ENCODE data around the gene SHQ1.
"Not testable (repeated sequence)": the region's sequence is repeated elsewhere in the genome, so short reads cannot be mapped to it uniquely, and the experiment has no call there.

Gene SHQ1

DNA sequence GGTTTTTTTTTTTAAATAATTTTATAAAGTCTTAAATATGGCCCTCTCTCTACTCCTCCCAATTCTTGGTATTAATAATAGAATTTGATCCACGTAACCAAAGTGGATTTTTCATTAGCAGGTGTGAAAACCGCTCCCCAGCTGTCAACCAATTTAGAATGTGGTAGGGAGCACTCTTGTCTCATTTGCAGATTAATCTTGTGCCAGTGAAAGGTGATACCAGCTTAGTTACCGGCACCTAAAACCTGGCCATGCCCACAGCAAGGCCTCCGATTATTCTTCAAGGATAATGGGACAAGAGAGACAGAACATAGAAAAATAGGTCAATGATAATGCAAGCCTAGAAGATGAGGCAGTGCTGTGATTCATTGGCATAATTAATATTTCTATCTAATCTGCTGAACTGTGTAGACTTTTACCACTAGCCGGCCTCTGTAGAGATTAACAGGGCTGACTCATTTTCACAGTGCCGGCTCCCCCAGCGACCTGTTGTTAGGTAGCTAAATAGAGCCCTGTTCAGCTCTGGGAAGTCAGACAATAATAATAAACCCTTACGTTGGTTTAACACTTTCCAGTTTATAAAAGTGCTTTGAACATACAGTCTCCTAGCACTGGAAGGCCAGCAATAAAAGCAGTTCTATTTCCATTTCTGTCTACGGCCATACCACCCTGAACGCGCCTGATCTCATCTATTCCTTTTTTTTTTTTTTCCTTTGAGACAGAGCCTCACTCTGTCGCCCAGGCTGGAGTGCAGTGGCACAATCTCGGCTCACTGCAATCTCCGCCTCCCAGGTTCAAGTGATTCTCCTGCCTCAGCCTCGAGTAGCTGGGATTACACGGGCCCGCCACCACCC is 102.9 kb downstream of the SHQ1 start:
- no peak for DNase-seq

DNA sequence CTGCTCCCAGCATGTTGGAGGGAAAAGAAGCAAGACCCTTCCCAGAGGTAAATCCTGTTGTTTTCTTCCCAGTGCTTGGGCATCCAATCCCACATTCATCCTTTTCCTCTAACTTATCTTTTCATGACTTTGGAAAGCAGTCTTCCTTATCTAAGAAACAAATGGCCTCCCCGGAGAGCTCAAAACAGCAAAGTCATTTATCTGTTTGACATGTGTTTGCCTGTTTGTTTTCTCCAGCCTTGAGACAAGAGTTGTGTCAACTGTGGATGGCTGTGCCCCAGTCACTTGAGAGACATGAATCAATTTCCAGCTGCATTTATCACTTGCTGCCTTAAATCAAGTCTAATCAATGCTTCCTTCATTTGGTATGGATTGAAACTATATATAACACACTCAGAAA is 103.9 kb downstream of the SHQ1 start:
- DNase-seq, result no peak

- no peak for DNase-seq
Measured at GRCh38 chr3:72739531-72740466, 108.4 kb downstream of the SHQ1 start.

DNA sequence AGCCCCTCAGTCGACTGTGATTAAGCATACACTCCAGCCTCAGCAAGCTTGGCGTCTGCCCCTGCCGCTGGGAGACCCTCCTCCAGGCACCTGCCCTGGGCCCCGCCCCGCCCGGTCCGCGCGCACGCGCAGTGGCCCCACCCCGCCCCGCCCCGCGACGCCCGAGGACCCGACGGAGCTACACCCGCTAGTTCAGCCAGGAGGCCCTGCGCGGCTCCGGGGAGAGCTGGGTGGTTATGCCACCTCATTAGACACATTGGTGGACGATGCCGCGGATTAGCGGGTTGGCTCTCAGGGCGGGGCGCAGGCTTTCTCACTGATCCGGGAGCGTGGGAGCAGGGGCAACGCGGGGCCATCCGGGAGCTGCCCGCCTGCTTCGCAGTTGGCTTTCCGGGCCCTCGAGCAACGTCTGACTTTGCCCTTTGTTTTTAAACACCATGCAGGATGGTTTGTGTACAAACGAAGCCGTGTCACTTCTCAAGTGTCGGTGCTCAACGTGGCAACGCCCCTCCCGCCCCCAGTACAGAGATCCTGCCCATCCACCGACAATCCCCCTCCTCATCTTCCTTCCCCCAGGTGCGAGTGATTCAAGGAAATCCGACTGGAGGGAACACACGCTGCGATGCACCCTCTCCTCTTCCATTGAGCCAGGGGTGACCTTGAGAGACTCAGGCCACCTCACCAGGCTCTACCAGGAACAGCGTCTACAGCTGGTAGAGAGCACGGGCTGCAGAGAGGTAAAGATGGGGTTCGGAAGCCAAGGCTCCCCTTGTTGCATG is 109.3 kb downstream of the SHQ1 start:
- peak; percentile 67 for DNase-seq

DNA sequence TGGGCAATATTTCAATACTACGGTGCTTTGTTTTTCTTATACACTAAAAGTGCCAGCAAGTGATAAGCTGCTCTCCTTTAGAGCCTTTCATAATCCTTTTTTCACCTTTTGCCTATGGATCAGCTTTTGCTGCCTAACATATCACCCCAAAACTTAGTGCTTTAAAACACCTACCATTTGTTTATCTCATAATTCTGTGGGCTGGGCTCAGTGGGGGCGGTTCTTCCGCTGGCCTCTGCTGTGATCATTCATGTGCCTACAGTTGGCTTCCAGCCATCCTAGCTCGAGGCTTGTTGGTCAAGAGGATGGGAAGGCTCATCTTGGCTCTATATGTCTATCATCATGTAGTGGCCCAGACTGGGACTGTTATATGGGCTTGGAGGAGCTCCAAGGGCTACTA is 113.2 kb downstream of the SHQ1 start:
- DNase-seq, result not testable (repeated sequence)

GRCh38 chr3:72733676-72734075 is 114.6 kb downstream of the SHQ1 start:
- no peak for DNase-seq

- not testable (repeated sequence) for DNase-seq
Measured at GRCh38 chr3:72732666-72733345, 115.4 kb downstream of the SHQ1 start.

- no peak for DNase-seq
Measured at GRCh38 chr3:72728958-72729467, 119.2 kb downstream of the SHQ1 start.

GRCh38 chr3:72728329-72728889 is 119.8 kb downstream of the SHQ1 start:
- DNase-seq, result no peak

DNA sequence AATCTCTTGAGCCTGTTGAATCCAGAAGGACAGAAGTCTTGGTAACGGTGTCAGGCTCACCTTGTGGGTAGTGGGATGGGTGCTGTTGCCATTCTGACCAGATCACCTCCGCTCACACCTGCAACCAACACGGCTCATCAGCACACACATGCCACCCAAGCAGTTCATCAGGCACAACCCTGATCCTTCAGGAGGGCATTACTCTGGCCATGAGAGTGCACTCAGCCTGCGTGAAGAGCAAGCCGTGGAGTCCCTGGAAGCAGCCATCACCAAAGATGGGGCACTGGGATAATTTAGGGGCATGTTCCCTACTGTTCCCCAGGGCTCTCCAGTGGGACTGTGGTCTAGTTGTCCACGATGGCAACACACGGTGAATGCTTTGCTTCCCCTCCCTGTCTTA is 120.5 kb downstream of the SHQ1 start:
- no peak for DNase-seq

DNA sequence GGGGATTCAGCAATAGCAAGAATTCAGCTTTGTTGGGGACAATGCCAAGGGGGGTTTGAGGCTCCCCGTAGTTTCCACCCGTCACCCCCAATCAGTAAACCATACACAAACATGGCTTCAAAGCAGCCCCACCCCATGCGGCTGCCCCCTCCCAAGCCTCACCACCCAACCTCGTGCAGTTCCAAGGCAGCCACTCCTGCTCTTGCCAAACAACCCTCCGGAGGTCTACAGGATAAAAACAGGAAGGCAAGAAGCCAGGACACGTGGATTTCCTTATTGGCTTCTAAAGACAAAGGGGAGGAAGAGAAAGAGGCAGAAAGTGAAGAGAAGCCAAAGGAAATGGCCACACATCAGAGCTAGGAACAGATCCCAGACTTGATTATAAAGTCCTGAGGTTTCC is 121.1 kb downstream of the SHQ1 start:
- no peak for DNase-seq

GRCh38 chr3:72725229-72725628 is 123.0 kb downstream of the SHQ1 start:
- DNase-seq, result no peak

DNA sequence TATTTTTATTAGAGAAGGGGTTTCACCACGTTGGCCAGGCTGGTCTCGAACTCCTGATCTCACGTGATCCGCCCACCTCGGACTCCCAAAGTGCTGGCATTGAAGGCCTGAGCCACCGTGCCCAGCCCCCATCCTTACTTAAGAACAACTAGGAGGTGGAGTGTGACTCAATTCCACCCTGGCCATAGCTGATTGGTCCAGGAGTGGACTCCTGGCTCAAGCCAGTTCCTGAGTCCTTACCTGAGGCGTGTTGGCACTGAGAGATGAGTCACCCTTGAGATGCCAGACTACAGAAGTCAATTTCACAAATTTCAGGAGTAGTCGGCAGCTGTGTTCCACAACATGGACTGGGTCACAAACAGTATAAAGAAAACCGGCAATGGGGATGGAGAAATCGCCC is 124.2 kb downstream of the SHQ1 start:
- no peak for DNase-seq

- no peak for DNase-seq
Measured at GRCh38 chr3:72722930-72723726, 125.1 kb downstream of the SHQ1 start.

DNA sequence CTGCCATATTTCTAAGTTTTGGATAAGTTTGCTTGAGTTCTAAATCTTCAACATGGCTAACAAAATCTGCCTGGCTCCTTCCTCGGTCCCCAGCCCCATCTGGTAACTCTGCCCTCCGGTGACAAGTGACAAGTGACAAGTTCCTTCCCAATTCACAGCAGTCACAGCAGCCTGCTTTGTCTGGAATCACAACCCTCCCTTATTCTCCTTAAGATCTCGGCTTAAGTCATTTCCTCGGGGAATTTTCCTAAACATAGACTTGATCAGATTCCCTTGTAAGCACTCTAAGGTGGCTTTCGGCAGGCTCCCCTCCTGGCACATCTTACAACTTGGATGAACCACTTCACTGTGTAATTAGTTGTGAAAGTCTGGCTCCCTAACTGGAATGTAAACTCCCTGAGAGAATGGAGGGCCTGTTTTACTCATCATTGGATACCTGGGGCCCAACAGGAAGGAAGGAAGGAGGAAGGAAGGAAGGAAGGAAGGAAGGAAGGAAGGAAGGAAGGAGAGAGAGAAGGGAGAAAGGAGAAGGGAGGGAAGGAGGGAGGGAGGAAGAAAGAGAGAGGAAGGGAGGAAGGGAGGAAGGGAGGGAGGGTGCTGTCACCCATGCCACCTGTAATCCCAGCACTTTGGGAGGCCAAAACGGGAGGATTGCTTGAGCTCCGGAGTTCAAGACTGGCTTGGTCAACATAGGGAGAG is 126.4 kb downstream of the SHQ1 start:
- no peak for DNase-seq

- no peak for DNase-seq
Measured at GRCh38 chr3:72720566-72720965, 127.7 kb downstream of the SHQ1 start.

DNA sequence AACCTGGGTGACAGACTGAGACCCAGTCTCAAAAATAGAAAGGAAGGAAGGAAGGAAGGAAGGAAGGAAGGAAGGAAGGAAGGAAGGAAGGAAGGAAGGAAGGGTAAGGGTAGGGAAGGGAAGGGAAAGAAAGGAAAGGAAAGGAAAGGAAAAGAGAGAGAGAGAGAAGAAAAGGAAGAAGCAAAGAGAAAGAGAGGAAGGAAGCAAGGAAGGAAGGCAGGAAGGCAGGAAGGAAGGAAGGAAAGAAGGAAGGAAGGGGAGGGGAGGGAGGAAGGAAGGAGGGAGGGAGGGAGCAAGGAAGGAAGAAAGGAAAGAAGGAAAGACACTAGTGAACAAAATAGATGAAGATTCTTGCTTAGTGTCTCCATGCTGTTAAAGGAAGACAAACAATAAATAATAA is 129.1 kb downstream of the SHQ1 start:
- no peak for DNase-seq

DNA sequence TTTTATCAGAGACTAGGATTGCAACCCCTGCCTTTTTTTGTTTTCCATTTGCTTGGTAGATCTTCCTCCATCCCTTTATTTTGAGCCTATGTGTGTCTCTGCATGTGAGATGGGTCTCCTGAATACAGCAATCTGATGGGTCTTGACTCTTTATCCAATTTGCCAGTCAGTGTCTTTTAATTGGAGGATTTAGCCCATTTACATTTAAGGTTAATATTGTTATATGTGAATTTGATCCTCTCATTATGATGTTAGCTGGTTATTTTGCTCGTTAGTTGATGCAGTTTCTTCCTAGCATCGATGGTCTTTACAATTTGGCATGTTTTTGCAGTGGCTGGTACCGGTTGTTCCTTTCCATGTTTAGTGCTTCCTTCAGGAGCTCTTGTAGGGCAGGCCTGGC is 134.1 kb downstream of the SHQ1 start:
- DNase-seq, result not testable (repeated sequence)

DNA sequence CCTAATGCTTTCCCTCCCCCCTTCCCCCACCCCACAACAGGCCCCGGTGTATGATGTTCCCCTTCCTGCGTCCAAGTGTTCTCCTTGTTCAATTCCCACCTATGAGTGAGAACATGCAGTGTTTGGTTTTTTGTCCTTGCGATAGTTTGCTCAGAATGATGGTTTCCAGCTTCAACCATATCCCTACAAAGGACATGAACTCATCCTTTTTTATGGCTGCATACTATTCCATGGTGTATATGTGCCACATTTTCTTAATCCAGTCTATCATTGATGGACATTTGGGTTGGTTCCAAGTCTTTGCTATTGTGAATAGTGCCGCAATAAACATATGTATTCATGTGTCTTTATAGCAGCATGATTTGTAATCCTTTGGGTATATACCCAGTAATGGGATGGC is 137.8 kb downstream of the SHQ1 start:
- DNase-seq, result not testable (repeated sequence)

- no peak for DNase-seq
Measured at GRCh38 chr3:72708441-72708840, 139.8 kb downstream of the SHQ1 start.

Measured in central memory CD4-positive, alpha-beta T cell (primary cell).